Loucy (cell line): ENCODE results near the gene CBLL1.

Source experiments
- H2AFZ ChIP-seq: fragments of 200-600 bp; sonication (generic); 2 replicates; pipeline ENCODE4 v1.6.0; 2016; ENCODE audit warnings: antibody characterized with exemption, mild to moderate bottlenecking, low read length, moderate library complexity
- H3F3A ChIP-seq: fragments of 200-600 bp; 2 replicates; pipeline ENCODE4 v1.6.0; 2016; ENCODE audit warnings: antibody characterized with exemption, low read depth, mild to moderate bottlenecking
- H3K27me3 ChIP-seq: fragments of 200-600 bp; sonication (generic); 2 replicates; pipeline ENCODE4 v1.6.1; 2014; ENCODE audit warnings: low read length, mild to moderate bottlenecking; ENCODE audit not compliant: insufficient read depth, poor library complexity, severe bottlenecking
- H3K36me3 ChIP-seq: fragments of 200-600 bp; sonication (generic); 2 replicates; pipeline ENCODE4 v1.6.1; 2016; ENCODE audit warnings: low read length; ENCODE audit not compliant: insufficient read depth
- H3K4me1 ChIP-seq: fragments of 200-600 bp; sonication (generic); 2 replicates; pipeline ENCODE4 v1.5.1; 2014; ENCODE audit warnings: low read length, mild to moderate bottlenecking; ENCODE audit not compliant: insufficient read depth, poor library complexity, severe bottlenecking
- H3K4me2 ChIP-seq: fragments of 200-600 bp; sonication (generic); 2 replicates; pipeline ENCODE4 v1.6.0; 2014; ENCODE audit warnings: antibody characterized with exemption, low read length, low read depth, mild to moderate bottlenecking; ENCODE audit not compliant: poor library complexity, severe bottlenecking
- H3K4me3 ChIP-seq: fragments of 200-600 bp; sonication (generic); 2 replicates; pipeline ENCODE4 v1.5.1; 2014; ENCODE audit warnings: low read length, mild to moderate bottlenecking, mixed read lengths; ENCODE audit not compliant: poor library complexity, severe bottlenecking
- H3K79me2 ChIP-seq: fragments of 200-600 bp; sonication (generic); 2 replicates; pipeline ENCODE4 v1.6.1; 2014; ENCODE audit warnings: low read length; ENCODE audit not compliant: insufficient read depth
- H3K9ac ChIP-seq: fragments of 200-600 bp; sonication (generic); 2 replicates; pipeline ENCODE4 v1.6.0; 2014; ENCODE audit warnings: mild to moderate bottlenecking, low read depth, low read length, moderate library complexity; ENCODE audit not compliant: poor library complexity, severe bottlenecking
- H3K9me2 ChIP-seq: fragments of 200-600 bp; sonication (generic); replicated peaks from 2 replicates; pipeline ENCODE4 v1.6.1; 2016; ENCODE audit warnings: low read depth, low read length, mixed read lengths
- H3K9me3 ChIP-seq: fragments of 200-600 bp; sonication (generic); 2 replicates; pipeline ENCODE4 v1.6.1; 2014; ENCODE audit warnings: mild to moderate bottlenecking, antibody characterized with exemption, low read length, low read depth; ENCODE audit not compliant: insufficient read depth
- H4K20me1 ChIP-seq: fragments of 200-600 bp; sonication (generic); 2 replicates; pipeline ENCODE4 v1.6.0; 2014; ENCODE audit warnings: antibody characterized with exemption, low read length, mild to moderate bottlenecking; ENCODE audit not compliant: insufficient read depth, poor library complexity, severe bottlenecking
- CTCF ChIP-seq: fragments of 200-600 bp; sonication (generic); conservative IDR thresholded peaks from 2 replicates; pipeline ENCODE4 v1.5.1; 2014; ENCODE audit warnings: mild to moderate bottlenecking, antibody characterized with exemption, low read length
- EZH2phosphoT487 ChIP-seq: fragments of 200-600 bp; IDR thresholded peaks from 2 replicates; pipeline ENCODE4 v1.6.1; 2018; ENCODE audit warnings: antibody characterized with exemption, mild to moderate bottlenecking, moderate library complexity, borderline replicate concordance

Gene CBLL1

GRCh38 chr7:107715531-107715930 is 28.4 kb upstream of the CBLL1 start:
- Histone ChIP-seq H3K4me2 (no peak overlapping the region), H3K36me3 (no peaks in the 10 kb centered on the region), H4K20me1 (no peaks in the 10 kb centered on the region), H3K9me3 (no peaks in the 10 kb centered on the region), H3K4me1 (no peaks in the 10 kb centered on the region), H3K9ac (no peak overlapping the region), H3K79me2 (no peaks in the 10 kb centered on the region), H3K9me2 (no peaks in the 10 kb centered on the region), H2AFZ (no peak overlapping the region), H3K27me3 (no peaks in the 10 kb centered on the region), H3K4me3 (no peak overlapping the region), H3F3A (no peaks in the 10 kb centered on the region)
- TF ChIP-seq EZH2phosphoT487 (no peak), CTCF (no peak)

GRCh38 chr7:107718456-107719193 is 25.3 kb upstream of the CBLL1 start:
- no peak overlapping the region for H3K4me2 ChIP-seq
- no peaks in the 10 kb centered on the region for H3K36me3 ChIP-seq
- H2AFZ ChIP-seq, result no peak overlapping the region
- TF ChIP-seq CTCF (no peak), EZH2phosphoT487 (no peak)
- no peaks in the 10 kb centered on the region for H4K20me1 ChIP-seq
- H3K9me2 ChIP-seq, result no peaks in the 10 kb centered on the region
- no peaks in the 10 kb centered on the region for H3K79me2 ChIP-seq
- H3K4me3 ChIP-seq, result no peak overlapping the region
- H3F3A ChIP-seq, result no peaks in the 10 kb centered on the region
- H3K9me3 ChIP-seq, result no peaks in the 10 kb centered on the region
- no peak overlapping the region for H3K9ac ChIP-seq
- H3K4me1 ChIP-seq, result no peaks in the 10 kb centered on the region
- no peaks in the 10 kb centered on the region for H3K27me3 ChIP-seq

GRCh38 chr7:107721286-107721685 is 22.7 kb upstream of the CBLL1 start:
- H3K36me3 ChIP-seq, result no peaks in the 10 kb centered on the region
- H3K9me2 ChIP-seq, result no peaks in the 10 kb centered on the region
- no peak overlapping the region for H2AFZ ChIP-seq
- H3K27me3 ChIP-seq, result no peaks in the 10 kb centered on the region
- H3K4me2 ChIP-seq, result no peak overlapping the region
- H3K9me3 ChIP-seq, result no peaks in the 10 kb centered on the region
- TF ChIP-seq CTCF, result no peak
- TF ChIP-seq EZH2phosphoT487, result no peak
- no peaks in the 10 kb centered on the region for H3F3A ChIP-seq
- H3K79me2 ChIP-seq, result no peaks in the 10 kb centered on the region
- H4K20me1 ChIP-seq, result no peaks in the 10 kb centered on the region
- no peak overlapping the region for H3K4me3 ChIP-seq
- no peaks in the 10 kb centered on the region for H3K4me1 ChIP-seq
- H3K9ac ChIP-seq, result no peak overlapping the region
